Measurements from ENCODE around the gene TRABD2B. TPM values are rescaled to one million over a fixed set of nuclear protein-coding genes. Genes with fewer than 3 reads are reported as not detected.

TRABD2B gene
- total and polyA plus RNA-seq, 2 of the 4 experiments (the other 2 are of a cell fraction), result not detected

GRCh38 chr1:47785118-47785517, 212.1 kb downstream of the TRABD2B start:
- H2BK120ac ChIP-seq (ENCODE audit: low read depth, low read length), result no peak overlapping the region
- H4K8ac ChIP-seq (ENCODE audit: low read depth in 2 of 2, low read length in 2 of 2), result no peak overlapping the region
- CTCF ChIA-PET, result no interaction called here
- H2BK15ac ChIP-seq (ENCODE audit: low read depth, low read length), result no peak overlapping the region
- H4K5ac ChIP-seq (ENCODE audit: low read depth, low read length), result no peak overlapping the region
- BruUV-seq (replicated peaks), result no TSS peak
- POLR2A ChIA-PET (ENCODE audit: unreplicated experiment), result no interaction called here
- 56% methylated on average over 2 of the region's 4 CpGs; no CpG with 5 or more reads in 1 of the 2 experiments for WGBS, 2 experiments (ENCODE audit: extremely low coverage in 2 of 2, insufficient read length in 1 of 2)
- intact Hi-C loops (cut with micrococcal nuclease) (no loop called here), in situ Hi-C loops (cut with MboI; ENCODE audit: low sequenced_read_pairs) (no loop called here), dilution Hi-C loops (cut with HindIII; ENCODE audit: low sequenced_read_pairs, unreplicated experiment) (no loop called here)
- H2BK20ac ChIP-seq (ENCODE audit: low read depth, low read length), result no peak overlapping the region
- DNase-seq (no peak), ATAC-seq (ENCODE audit: low read depth) (no peak)
- no peak overlapping the region for H3K4me3 ChIP-seq (ENCODE audit: insufficient read depth, low read depth, low read length)
- H3K27me3 ChIP-seq (ENCODE audit: control insufficient read depth, insufficient read depth, low read length), result no peaks in the 10 kb centered on the region; the same call in 1 of the 2 replicates
- no peak overlapping the region for H3K14ac ChIP-seq (replicated peaks; ENCODE audit: low read depth, low read length)
- H2BK5ac ChIP-seq (ENCODE audit: low read depth, low read length, poor library complexity, severe bottlenecking), result no peak overlapping the region
- no peak overlapping the region for H3K4me2 ChIP-seq (ENCODE audit: low read depth, low read length)
- no peak overlapping the region for H3K9ac ChIP-seq (ENCODE audit: low read depth, low read length)
- H3K18ac ChIP-seq (ENCODE audit: low read depth, low read length), result no peak overlapping the region
- no peak overlapping the region for H3K23ac ChIP-seq (ENCODE audit: low read depth, low read length)
- no peaks in the 10 kb centered on the region for H3K9me1 ChIP-seq (ENCODE audit: insufficient read depth, low read length)
- H2AFZ ChIP-seq (replicated peaks; ENCODE audit: low read length, poor library complexity), result no peak overlapping the region
- H4K20me1 ChIP-seq (ENCODE audit: insufficient read depth, low read length), result no peaks in the 10 kb centered on the region
- no peak overlapping the region for H3K4ac ChIP-seq (ENCODE audit: low read depth, low read length)
- H3K4me1 ChIP-seq (ENCODE audit: control insufficient read depth, insufficient read depth, low read length), result no peaks in the 10 kb centered on the region
- no peak overlapping the region for H2AK9ac ChIP-seq (replicated peaks; ENCODE audit: low read depth, low read length, poor library complexity)
- no peak overlapping the region for H3K27ac ChIP-seq (ENCODE audit: insufficient read depth, low read length)
- no peak overlapping the region for H4K91ac ChIP-seq (ENCODE audit: insufficient read depth, low read depth, low read length)
- no peaks in the 10 kb centered on the region for H3K9me3 ChIP-seq (ENCODE audit: control insufficient read depth, insufficient read depth, low read length)
- H2AK5ac ChIP-seq (ENCODE audit: low read depth, low read length), result no peak overlapping the region
- no peak overlapping the region for H3K56ac ChIP-seq (ENCODE audit: extremely low read depth, insufficient read depth, low read length)
- no peaks in the 10 kb centered on the region for H3K36me3 ChIP-seq (ENCODE audit: control insufficient read depth, insufficient read depth, low read length)
- no peaks in the 10 kb centered on the region for H3K79me1 ChIP-seq (ENCODE audit: low read depth in 1 of 2, low read length in 2 of 2)
- TF ChIP-seq, protein P1, sequence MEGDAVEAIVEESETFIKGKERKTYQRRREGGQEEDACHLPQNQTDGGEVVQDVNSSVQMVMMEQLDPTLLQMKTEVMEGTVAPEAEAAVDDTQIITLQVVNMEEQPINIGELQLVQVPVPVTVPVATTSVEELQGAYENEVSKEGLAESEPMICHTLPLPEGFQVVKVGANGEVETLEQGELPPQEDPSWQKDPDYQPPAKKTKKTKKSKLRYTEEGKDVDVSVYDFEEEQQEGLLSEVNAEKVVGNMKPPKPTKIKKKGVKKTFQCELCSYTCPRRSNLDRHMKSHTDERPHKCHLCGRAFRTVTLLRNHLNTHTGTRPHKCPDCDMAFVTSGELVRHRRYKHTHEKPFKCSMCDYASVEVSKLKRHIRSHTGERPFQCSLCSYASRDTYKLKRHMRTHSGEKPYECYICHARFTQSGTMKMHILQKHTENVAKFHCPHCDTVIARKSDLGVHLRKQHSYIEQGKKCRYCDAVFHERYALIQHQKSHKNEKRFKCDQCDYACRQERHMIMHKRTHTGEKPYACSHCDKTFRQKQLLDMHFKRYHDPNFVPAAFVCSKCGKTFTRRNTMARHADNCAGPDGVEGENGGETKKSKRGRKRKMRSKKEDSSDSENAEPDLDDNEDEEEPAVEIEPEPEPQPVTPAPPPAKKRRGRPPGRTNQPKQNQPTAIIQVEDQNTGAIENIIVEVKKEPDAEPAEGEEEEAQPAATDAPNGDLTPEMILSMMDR (conservative IDR thresholded peaks at IDR 0.05; ENCODE audit: low read depth, low read length), result no peak
- TF ChIP-seq RAD21 (IDR thresholded peaks at IDR 0.05; ENCODE audit: low read length) (no peak), NFE2L2 (IDR thresholded peaks at IDR 0.05; ENCODE audit: low read depth, low read length) (no peak), MAFK (IDR thresholded peaks at IDR 0.05; ENCODE audit: low read depth, low read length) (no peak), RFX5 (IDR thresholded peaks at IDR 0.05; ENCODE audit: low read depth, low read length) (no peak), BHLHE40 (IDR thresholded peaks at IDR 0.05; ENCODE audit: low read depth, low read length) (no peak), POLR2A (IDR thresholded peaks at IDR 0.05; ENCODE audit: low read depth, low read length) (no peak)
- TF ChIP-seq, protein P2, sequence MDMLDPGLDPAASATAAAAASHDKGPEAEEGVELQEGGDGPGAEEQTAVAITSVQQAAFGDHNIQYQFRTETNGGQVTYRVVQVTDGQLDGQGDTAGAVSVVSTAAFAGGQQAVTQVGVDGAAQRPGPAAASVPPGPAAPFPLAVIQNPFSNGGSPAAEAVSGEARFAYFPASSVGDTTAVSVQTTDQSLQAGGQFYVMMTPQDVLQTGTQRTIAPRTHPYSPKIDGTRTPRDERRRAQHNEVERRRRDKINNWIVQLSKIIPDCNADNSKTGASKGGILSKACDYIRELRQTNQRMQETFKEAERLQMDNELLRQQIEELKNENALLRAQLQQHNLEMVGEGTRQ (IDR thresholded peaks at IDR 0.05; ENCODE audit: low read depth, low read length), result no peak
